NCI-H526 (cell line): ENCODE results near the gene ARGFX.
"Not testable (repeated sequence)": the region's sequence is repeated elsewhere in the genome, so short reads cannot be mapped to it uniquely, and the experiment has no call there.

ENCODE experiments used
- DNase-seq, 2 experiments: peaks; one replicate each; lab custom pipeline; 2025; lab: John Stamatoyannopoulos, UW

ARGFX gene

GRCh38 chr3:121599900-121600299, 32.2 kb downstream of the ARGFX start:
- DNase-seq = not testable (repeated sequence)

DNA sequence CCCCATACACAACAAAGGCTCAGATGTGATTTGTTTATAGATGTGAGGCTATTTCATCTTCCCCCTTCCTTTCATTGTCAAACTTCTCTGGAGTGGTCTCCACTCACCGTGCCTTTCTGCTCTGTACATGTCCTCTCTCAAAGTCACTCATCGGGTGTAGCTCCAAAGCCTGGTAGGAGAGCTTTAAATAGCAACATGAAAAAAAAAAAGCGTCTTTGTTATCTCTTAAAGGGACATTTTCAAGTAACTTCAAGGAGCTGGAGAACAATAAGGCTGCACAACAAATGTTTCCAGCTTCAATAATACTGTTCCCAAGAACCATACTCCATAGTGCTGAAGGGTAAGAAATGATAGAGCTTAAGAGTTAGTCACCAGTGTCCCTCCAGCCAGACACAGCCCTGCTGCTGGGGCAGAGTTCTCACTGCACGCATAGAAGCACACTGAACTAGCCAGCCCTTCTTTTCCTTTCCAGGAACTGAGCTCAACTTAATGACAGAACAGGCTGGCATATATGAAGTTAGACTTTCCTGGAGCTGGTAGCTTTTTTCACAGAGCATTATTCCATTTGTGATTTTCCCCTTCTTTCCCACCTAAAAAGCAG, 33.6 kb downstream of the ARGFX start:
- DNase-seq = no peak

DNA sequence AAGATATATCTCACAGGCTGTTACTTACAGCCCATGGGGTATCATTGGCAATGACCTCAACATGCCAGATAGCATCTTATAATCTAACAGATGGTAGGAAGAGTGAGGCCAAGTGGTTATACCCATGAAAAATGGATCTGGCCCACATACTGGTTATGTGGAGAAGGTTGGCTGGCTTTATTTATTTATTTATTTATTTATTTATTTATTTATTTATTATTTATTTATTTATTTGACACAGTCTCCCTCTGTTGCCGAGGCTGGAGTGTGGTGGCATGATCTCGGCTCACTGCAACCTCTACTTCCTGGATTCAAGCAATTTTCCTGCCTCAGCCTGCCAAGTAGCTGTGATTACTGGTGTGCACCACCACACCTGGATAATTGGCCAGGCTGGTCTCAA, 37.0 kb downstream of the ARGFX start:
- DNase-seq = no peak

DNA sequence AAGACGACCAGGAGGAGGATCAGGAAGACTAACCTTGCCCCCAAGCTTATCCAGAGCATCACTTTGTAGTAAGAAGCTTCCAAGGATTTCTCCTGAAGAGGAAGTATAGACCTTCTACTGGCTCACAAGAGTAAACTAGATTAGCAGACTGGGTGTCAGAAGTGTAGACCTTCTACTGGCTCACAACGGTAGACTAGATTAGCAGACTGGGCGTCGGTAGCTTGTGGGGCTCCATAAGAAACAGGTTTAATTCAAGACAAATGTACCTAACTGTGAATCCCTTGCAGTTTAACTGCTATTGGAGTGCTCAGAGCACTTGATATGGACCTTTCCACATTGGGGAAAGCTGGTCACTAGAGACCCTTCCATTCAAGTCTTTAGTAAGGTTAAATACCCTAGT, 38.4 kb downstream of the ARGFX start:
- no peak for DNase-seq
